NCI-H460 (cell line): Measurements from ENCODE around the gene CD6. TPM values are rescaled to one million over a fixed set of nuclear protein-coding genes. Genes with fewer than 3 reads are reported as not detected.
A peak's percentile ranks its signal among the peaks of the same experiment; 100 is the strongest.

Source experiments
- DNase-seq: peaks from one replicate; pipeline ENCODE4 v3.0.0-alpha.2; 2016; ENCODE audit warnings: low read depth; ENCODE audit errors: extremely low read depth
- polyA plus RNA-seq: library from polyadenylated mRNA; depleted of rRNA; stranded (reverse); fragments of >200 nt; gene quantifications from 2 replicates; pipeline ENCODE4 v1.2.3, GENCODE V29; 2014; cell fraction: nucleus; rRNA removed
- total RNA-seq: library from RNA; depleted of rRNA; stranded (reverse); fragments of >200 nt; shearing (Covaris generic); gene quantifications from 2 replicates; pipeline ENCODE4 v1.2.3, GENCODE V29; 2014; rRNA removed

Gene CD6
- total RNA-seq, result not detected in 2 replicates
- polyA plus RNA-seq, result not detected in 2 replicates

- no peak for DNase-seq
Measured at GRCh38 chr11:60971520-60971919, at the start of gene CD6. CD6 (plus strand) TSS chr11:60971680; CDS start chr11:60971866, 186 bp downstream.

- DNase-seq, result no peak
Measured at GRCh38 chr11:60921777-60922335, 49.6 kb upstream of the CD6 start.

GRCh38 chr11:60922906-60923305, 48.6 kb upstream of the CD6 start:
- no peak for DNase-seq

- DNase-seq, result no peak
Measured at GRCh38 chr11:60923326-60923725, 48.2 kb upstream of the CD6 start.

- no peak for DNase-seq
Measured at GRCh38 chr11:60923800-60924109, 47.7 kb upstream of the CD6 start.

- peak; percentile 62 for DNase-seq
Measured at GRCh38 chr11:60924110-60924905, 47.2 kb upstream of the CD6 start, which contains the start of gene TMEM132A. TMEM132A (plus strand) TSS chr11:60924460; CDS start chr11:60924634, 174 bp downstream.

GRCh38 chr11:60924906-60925853, 46.3 kb upstream of the CD6 start:
- DNase-seq, result no peak

GRCh38 chr11:60925868-60926267, 45.6 kb upstream of the CD6 start:
- no peak for DNase-seq

GRCh38 chr11:60926500-60926899, 45.0 kb upstream of the CD6 start:
- DNase-seq, result no peak

- DNase-seq, result no peak
Measured at GRCh38 chr11:60927061-60927592, 44.4 kb upstream of the CD6 start.

GRCh38 chr11:60927600-60927999, 43.9 kb upstream of the CD6 start:
- no peak for DNase-seq

GRCh38 chr11:60928563-60929001, 42.9 kb upstream of the CD6 start:
- DNase-seq, result no peak

- no peak for DNase-seq
Measured at GRCh38 chr11:60929764-60930163, 41.7 kb upstream of the CD6 start.

GRCh38 chr11:60930394-60930793, 41.1 kb upstream of the CD6 start:
- no peak for DNase-seq

- DNase-seq, result no peak
Measured at GRCh38 chr11:60931917-60932316, 39.6 kb upstream of the CD6 start.

GRCh38 chr11:60932605-60933356, 38.7 kb upstream of the CD6 start:
- DNase-seq, result no peak

GRCh38 chr11:60933416-60934123, 37.9 kb upstream of the CD6 start:
- no peak for DNase-seq

GRCh38 chr11:60934124-60934789, 37.2 kb upstream of the CD6 start:
- DNase-seq, result no peak
